Cardiac fibroblast (primary cell): ENCODE measurements around the gene ASIP.
A peak's percentile ranks its signal among the peaks of the same experiment; 100 is the strongest.
"Not testable (repeated sequence)": the region's sequence is repeated elsewhere in the genome, so short reads cannot be mapped to it uniquely, and the experiment has no call there.

ENCODE experiments used
- DNase-seq, 2 donors: peaks; one replicate each; pipeline versions ENCODE4 v3.0.0 to v3.0.0-alpha.2; 2010; ENCODE audit warnings: low read depth in 2 of 2
- H3K4me3 ChIP-seq, 2 donors: replicated peaks in 1 of 2; 1 replicate in 1 of 2; 2 replicates in 1 of 2; pipeline ENCODE4 v1.5.1; 2011; ENCODE audit warnings: low read depth in 2 of 2, low read length in 2 of 2, mild to moderate bottlenecking in 2 of 2, moderate library complexity in 1 of 2
- CTCF ChIP-seq: IDR thresholded peaks from one replicate; pipeline ENCODE4 v1.5.1; 2011; ENCODE audit warnings: low read depth, mild to moderate bottlenecking, low read length, inconsistent platforms

Gene ASIP

GRCh38 chr20:34254979-34255378, 13.8 kb downstream of the ASIP start:
- TF ChIP-seq CTCF: no peak
- DNase-seq: no peak

GRCh38 chr20:34256629-34257124, 15.5 kb downstream of the ASIP start:
- no peak for TF ChIP-seq CTCF
- no peak for DNase-seq
- no peak overlapping the region for H3K4me3 ChIP-seq

More at GRCh38 chr20:34254979-34255378, 13.8 kb downstream of the ASIP start:
- no peak overlapping the region for H3K4me3 ChIP-seq

GRCh38 chr20:34260208-34260942, 19.2 kb downstream of the ASIP start:
- DNase-seq: no peak
- no peak for TF ChIP-seq CTCF
- H3K4me3 ChIP-seq: no peak overlapping the region

DNA sequence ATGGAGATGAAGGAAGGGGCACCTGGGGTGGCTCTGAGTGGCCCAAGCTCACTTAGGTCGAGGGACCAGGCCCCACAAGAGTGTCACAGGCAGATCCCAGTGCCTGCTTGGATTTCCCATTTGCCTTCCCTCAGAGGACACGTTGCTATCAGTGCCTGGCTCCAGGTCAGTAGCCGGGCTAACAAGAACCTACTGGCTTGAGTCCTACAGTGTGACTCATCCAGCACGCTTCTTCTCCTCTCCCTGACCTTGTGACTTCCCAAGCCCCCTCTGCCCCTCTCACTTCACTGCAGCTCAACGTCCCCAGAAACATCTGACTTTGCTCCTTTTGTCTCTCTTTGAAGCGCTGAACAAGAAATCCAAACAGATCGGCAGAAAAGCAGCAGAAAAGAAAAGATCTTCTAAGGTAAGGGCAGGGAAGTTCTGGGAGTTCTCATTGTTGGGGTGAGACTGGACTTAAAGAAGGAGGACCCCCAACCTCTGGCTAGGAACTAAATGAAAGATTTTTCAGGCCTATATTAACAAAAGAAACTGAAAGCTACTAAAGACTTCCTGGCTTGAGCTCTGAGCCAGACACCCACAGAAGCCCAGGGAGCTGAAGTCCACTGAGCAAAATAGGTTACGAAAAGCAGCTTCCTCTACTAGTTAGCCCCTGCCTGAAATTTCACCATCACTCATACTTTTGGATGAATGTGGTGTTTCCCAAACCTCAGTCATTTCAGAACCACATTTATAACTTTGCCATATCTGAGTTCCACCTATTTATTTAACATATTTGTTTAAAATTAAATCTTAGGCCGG, 21.5 kb downstream of the ASIP start:
- peak; percentile 53 to 74 for DNase-seq
- H3K4me3 ChIP-seq: peak overlapping the region in 1 of 2 donors; percentile 21
- no peak for TF ChIP-seq CTCF

DNA sequence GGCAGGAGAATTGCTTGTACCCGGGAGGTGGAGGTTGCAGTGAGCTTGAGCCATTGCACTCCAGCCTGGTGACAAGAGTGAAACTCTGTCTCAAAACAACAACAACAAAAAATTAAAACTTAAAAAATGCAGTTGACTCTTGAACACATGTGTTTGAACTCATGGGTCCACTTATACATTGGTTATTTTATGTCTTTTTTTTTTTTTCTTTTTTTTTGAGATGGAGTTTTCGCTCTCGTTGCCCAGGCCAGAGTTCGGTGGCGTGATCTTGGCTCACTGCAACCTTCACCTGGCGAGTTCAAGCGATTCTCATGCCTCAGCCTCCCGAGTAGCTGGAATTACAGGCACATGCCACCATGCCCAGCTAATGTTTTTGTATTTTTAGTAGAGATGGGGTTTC, 22.2 kb downstream of the ASIP start:
- H3K4me3 ChIP-seq, DNase-seq: not testable (repeated sequence)

DNA sequence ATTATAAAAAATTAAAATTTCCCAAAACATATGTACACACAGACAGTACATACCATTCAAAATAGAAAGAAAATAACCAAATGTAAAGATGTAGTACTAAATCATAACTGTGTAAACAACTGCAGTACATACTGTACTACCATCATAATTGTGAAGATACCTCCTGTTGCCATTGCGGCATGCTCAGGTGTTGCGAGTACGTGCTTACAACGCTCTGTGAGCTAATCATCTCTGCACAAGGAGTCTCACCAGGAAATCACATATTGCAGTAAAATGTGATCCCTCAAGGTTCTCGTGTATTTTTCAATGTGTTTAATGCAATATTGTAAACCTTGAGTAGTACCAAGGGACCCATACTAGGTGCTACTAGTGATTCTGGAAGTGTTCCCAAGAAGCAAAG, 22.9 kb downstream of the ASIP start:
- H3K4me3 ChIP-seq: no peak overlapping the region
- no peak for DNase-seq
- TF ChIP-seq CTCF: no peak

DNA sequence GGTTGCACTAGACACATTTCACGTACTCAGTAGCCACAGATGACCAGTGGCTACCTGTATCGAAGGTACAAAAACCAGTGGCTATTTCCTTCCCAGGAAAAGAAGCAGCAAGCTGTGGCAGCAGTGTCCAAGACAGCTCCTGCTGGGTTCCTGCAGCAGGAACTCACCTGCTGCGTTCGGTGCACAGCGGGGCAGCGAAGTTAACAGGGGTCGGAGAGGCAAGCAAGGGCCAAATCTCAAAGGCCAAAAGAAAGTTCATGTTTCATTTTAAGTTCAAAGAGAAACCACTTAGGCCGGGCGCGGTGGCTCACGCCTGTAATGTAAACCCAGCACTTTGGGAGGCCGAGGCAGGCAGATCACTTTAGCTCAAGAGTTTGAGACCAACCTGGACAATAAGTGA, 26.9 kb downstream of the ASIP start:
- no peak overlapping the region for H3K4me3 ChIP-seq
- no peak for DNase-seq
- TF ChIP-seq CTCF: no peak
